ENCODE results near the gene DCLK2.

Gene DCLK2

DNA sequence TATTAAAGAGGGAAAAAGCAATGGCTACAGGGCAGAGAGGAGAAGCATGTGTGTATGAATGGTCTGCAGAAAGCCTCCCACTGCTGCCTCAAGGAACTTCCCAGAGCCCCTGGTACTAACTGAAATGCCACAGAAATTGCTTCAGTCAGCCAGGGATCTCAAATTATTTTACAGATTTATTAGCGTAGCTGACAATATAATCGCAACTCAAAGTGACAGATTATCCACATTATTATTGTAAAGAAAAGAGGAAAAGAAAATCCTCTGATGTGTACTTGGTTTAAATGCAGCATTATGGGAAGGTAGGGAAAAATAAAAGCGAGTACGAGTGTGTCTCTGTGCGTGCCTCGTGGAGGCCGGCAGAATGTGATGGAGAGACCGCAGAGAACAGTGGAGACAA is 202.7 kb downstream of the DCLK2 start:
- no peak for DNase-seq

GRCh38 chr4:150283689-150284088 is 205.4 kb downstream of the DCLK2 start:
- DNase-seq = no peak

DNA sequence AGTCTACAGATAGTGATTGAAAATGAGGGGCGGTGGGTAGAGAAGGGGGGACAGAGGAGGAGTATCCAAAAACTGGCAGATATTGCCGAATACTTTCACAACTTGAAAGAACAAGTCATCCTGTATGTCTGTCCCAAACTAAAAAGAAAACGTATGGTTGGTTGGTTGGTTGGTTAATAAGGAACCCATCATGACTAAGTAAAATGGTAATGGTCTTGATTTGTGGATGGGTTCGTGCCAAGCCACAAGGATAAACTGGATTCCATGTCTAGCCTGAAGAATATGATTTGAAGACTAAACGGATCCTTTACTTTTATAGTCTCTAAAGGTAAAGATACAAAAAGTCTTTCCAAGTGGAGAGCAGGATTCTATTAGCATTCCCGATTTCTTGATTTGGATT is 208.4 kb downstream of the DCLK2 start:
- DNase-seq = no peak

GRCh38 chr4:150289198-150289597 is 211.0 kb downstream of the DCLK2 start:
- no peak for DNase-seq

- DNase-seq = no peak
These were observed 211.6 kb downstream of the DCLK2 start for GRCh38 chr4:150289881-150290280.

- DNase-seq = peak; percentile 26
These were observed 219.7 kb downstream of the DCLK2 start for GRCh38 chr4:150297861-150298474.

DNA sequence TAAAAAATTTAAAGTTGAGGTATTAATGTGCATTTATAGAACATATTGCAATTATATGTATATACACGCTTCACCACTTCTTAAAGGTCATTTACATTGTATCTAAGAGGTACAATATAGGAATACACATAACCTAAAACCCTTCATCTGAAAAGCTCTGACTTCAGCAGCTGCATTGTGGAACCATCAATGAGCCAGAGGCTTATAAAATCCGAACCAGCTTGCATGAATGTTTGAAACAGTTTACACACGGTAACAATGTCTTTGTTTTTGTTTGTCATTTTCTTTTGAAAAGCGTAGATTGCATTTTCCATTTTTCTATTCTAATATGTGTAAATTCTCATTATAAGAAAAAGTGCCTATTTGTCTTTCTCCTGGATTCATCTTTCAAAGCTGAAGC is 221.6 kb downstream of the DCLK2 start:
- no peak for DNase-seq

DNA sequence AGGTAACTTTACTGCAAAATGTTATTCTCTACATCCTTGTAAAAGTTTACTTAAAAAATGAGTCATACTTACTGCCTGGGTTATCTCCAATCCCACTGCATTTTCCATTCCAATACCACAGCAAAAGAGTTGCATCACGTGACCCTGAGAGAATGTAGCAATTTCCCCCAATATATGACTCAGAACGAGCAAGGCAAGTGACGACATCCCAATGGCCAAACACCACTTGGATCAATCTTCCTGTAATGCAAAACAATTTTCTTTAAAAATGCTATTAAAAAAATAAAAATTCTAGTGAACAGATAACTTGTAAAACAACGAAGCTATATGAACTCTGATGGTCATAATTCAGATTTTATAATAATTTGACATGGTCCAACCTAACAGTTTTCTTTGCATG is 224.3 kb downstream of the DCLK2 start:
- DNase-seq = no peak

DNA sequence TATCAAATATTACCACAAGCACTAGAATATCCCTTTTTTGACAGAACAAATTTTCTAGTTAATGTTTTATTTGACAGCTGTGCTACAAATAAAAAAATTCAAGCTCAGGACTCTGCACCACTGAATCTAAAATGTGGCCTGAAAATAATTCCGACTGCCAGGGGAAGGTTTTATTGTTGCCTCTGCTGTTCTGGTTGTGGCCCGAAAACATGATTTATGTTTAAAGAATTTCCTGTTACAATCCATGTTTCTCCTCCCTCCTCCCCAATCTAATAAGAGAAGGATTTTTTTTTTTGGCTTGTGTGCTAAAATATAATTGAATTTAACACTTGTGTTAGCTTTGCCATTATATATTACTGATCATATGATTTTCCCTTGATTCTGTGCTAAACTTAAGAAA is 227.8 kb downstream of the DCLK2 start:
- no peak for DNase-seq

- no peak for DNase-seq
These were observed 228.5 kb downstream of the DCLK2 start for GRCh38 chr4:150306719-150307118.
